ENCODE measurements around the gene STPG1.

DNA sequence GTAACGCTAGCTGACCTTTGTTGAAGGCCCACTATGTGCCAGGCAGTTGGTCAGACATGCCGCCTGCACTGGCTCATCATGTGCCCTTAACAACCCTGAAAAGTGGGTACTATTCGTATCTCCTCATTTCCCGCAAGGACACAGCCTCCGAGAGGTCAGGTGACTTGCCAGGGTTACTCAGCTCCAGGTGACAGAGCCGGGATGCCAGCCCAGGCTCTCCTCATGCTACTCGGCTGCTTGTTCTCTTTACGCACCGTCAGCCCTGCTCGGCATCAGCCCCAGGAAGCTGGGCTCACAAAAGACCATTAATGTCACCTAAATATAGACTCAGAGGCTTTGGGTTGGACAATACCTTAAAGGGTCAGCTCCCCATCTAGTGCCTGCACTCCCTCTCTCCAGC lies 65.4 kb downstream of the STPG1 start:
- TF ChIP-seq, protein P1, sequence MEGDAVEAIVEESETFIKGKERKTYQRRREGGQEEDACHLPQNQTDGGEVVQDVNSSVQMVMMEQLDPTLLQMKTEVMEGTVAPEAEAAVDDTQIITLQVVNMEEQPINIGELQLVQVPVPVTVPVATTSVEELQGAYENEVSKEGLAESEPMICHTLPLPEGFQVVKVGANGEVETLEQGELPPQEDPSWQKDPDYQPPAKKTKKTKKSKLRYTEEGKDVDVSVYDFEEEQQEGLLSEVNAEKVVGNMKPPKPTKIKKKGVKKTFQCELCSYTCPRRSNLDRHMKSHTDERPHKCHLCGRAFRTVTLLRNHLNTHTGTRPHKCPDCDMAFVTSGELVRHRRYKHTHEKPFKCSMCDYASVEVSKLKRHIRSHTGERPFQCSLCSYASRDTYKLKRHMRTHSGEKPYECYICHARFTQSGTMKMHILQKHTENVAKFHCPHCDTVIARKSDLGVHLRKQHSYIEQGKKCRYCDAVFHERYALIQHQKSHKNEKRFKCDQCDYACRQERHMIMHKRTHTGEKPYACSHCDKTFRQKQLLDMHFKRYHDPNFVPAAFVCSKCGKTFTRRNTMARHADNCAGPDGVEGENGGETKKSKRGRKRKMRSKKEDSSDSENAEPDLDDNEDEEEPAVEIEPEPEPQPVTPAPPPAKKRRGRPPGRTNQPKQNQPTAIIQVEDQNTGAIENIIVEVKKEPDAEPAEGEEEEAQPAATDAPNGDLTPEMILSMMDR (IDR thresholded peaks at IDR 0.05), result no peak
- no peak for TF ChIP-seq POLR2AphosphoS5 (IDR thresholded peaks at IDR 0.05)
- TF ChIP-seq EP300 (IDR thresholded peaks at IDR 0.05), result no peak
- no peak for TF ChIP-seq POLR2A (IDR thresholded peaks at IDR 0.05)

Measured in stomach (tissue), 4 donors.